WTC11 (cell line): ENCODE measurements around the gene COQ2. TPM values are rescaled to one million over a fixed set of nuclear protein-coding genes. Genes with fewer than 3 reads are reported as not detected.

ENCODE experiments used
- ATAC-seq: fragments of 200-7000 bp; cut with Tn5 transposase; 2 replicates; pipeline ENCODE4 v1.10.0; 2021; ENCODE audit warnings: mild to moderate bottlenecking, moderate library complexity
- CTCF ChIA-PET: fragments of 300-600 bp; sonication (Branson Sonifier 250); formaldehyde crosslinking; loops from one replicate; lab custom pipeline; 2021; ENCODE audit warnings: antibody characterized with exemption; lab: Charles Lee
- POLR2A ChIA-PET: fragments of 350-600 bp; sonication (Branson Sonifier 250); formaldehyde crosslinking; loops from one replicate; lab custom pipeline; 2021; ENCODE audit warnings: antibody characterized with exemption; lab: Charles Lee
- DNase-seq: peaks from one replicate; pipeline ENCODE4 v3.0.0; 2021; ENCODE audit warnings: low spot score
- H3K27ac Mint-ChIP-seq: 2 replicates; pipeline ENCODE4 v1.8.0; 2021; ENCODE audit warnings: mixed read lengths
- H3K27me3 Mint-ChIP-seq: 2 replicates; pipeline ENCODE4 v1.8.0; 2021; ENCODE audit warnings: low read depth, mild to moderate bottlenecking, moderate library complexity, mixed read lengths
- H3K36me3 Mint-ChIP-seq: 2 replicates; pipeline ENCODE4 v1.8.0; 2021; ENCODE audit warnings: mixed read lengths
- H3K4me1 Mint-ChIP-seq: 2 replicates; pipeline ENCODE4 v1.8.0; 2022; ENCODE audit warnings: mixed read lengths
- H3K4me3 Mint-ChIP-seq: 2 replicates; pipeline ENCODE4 v1.8.0; 2021; ENCODE audit warnings: mild to moderate bottlenecking, moderate library complexity, mixed read lengths
- H3K9me3 Mint-ChIP-seq: 2 replicates; pipeline ENCODE4 v1.8.0; 2021; ENCODE audit warnings: mixed read lengths
- AR ChIP-seq: fragments of 250-450 bp; sonication (Bioruptor Pico); IDR thresholded peaks from 2 replicates; pipeline ENCODE4 v1.9.0; 2021; ENCODE audit warnings: mild to moderate bottlenecking
- ATF3 ChIP-seq: sonication (generic); formaldehyde crosslinking; conservative IDR thresholded peaks from 2 replicates; pipeline ENCODE4 v1.8.1; 2022; ENCODE audit warnings: mild to moderate bottlenecking, missing genetic modification reagents
- IRF2 ChIP-seq: sonication (generic); formaldehyde crosslinking; IDR thresholded peaks from 2 replicates; pipeline ENCODE4 v1.8.0; 2022; ENCODE audit warnings: low read depth, missing genetic modification reagents, borderline replicate concordance
- JUN ChIP-seq: sonication (generic); formaldehyde crosslinking; IDR thresholded peaks from 2 replicates; pipeline ENCODE4 v1.8.0; 2023; ENCODE audit warnings: mild to moderate bottlenecking, missing genetic modification reagents
- KAT7 ChIP-seq: sonication (generic); formaldehyde crosslinking; IDR thresholded peaks from 2 replicates; pipeline ENCODE4 v1.8.1; 2023; ENCODE audit warnings: missing genetic modification reagents, mild to moderate bottlenecking, borderline replicate concordance
- MYBL2 ChIP-seq: sonication (generic); formaldehyde crosslinking; IDR thresholded peaks from 2 replicates; pipeline ENCODE4 v1.8.1; 2023; ENCODE audit warnings: mild to moderate bottlenecking, moderate library complexity, missing genetic modification reagents
- NFATC4 ChIP-seq: fragments of 250-450 bp; sonication (Bioruptor Pico); IDR thresholded peaks from 2 replicates; pipeline ENCODE4 v1.9.0; 2021; ENCODE audit warnings: mild to moderate bottlenecking
- NFYB ChIP-seq: sonication (generic); formaldehyde crosslinking; conservative IDR thresholded peaks from 2 replicates; pipeline ENCODE4 v1.8.0; 2022; ENCODE audit warnings: low read depth, missing genetic modification reagents
- NR3C1 ChIP-seq: sonication (generic); formaldehyde crosslinking; conservative IDR thresholded peaks from 2 replicates; pipeline ENCODE4 v1.8.1; 2023; ENCODE audit warnings: low read depth, mild to moderate bottlenecking, missing genetic modification reagents
- PRDM15 ChIP-seq: sonication (generic); formaldehyde crosslinking; IDR thresholded peaks from 2 replicates; pipeline ENCODE4 v1.8.0; 2022; ENCODE audit warnings: missing genetic modification reagents
- PREB ChIP-seq: sonication (generic); formaldehyde crosslinking; IDR thresholded peaks from 2 replicates; pipeline ENCODE4 v1.8.1; 2022; ENCODE audit warnings: mild to moderate bottlenecking, missing genetic modification reagents, moderate library complexity, borderline replicate concordance
- PRRX2 ChIP-seq: fragments of 250-450 bp; sonication (Bioruptor Pico); IDR thresholded peaks from 2 replicates; pipeline ENCODE4 v1.8.0; 2021; ENCODE audit warnings: mild to moderate bottlenecking
- SMAD4 ChIP-seq: sonication (generic); formaldehyde crosslinking; IDR thresholded peaks from 2 replicates; pipeline ENCODE4 v1.8.0; 2022; ENCODE audit warnings: mild to moderate bottlenecking, missing genetic modification reagents
- ZBTB43 ChIP-seq: sonication (generic); formaldehyde crosslinking; IDR thresholded peaks from 2 replicates; pipeline ENCODE4 v1.8.1; 2023; ENCODE audit warnings: mild to moderate bottlenecking, missing genetic modification reagents
- ZNF121 ChIP-seq: sonication (generic); formaldehyde crosslinking; IDR thresholded peaks from 2 replicates; pipeline ENCODE4 v1.8.0; 2023; ENCODE audit warnings: missing genetic modification reagents
- ZNF219 ChIP-seq: sonication (generic); formaldehyde crosslinking; IDR thresholded peaks from 2 replicates; pipeline ENCODE4 v1.8.0; 2023; ENCODE audit warnings: missing genetic modification reagents, mild to moderate bottlenecking, borderline replicate concordance
- ZNF232 ChIP-seq: sonication (generic); formaldehyde crosslinking; IDR thresholded peaks from 2 replicates; pipeline ENCODE4 v1.8.0; 2022; ENCODE audit warnings: mild to moderate bottlenecking, missing genetic modification reagents
- total RNA-seq: library from RNA; stranded (reverse); gene quantifications from 3 replicates; pipeline ENCODE4 v1.2.3, GENCODE V29; 2021
- TF ChIP-seq, protein P1 (sequence below): sonication (generic); formaldehyde crosslinking; IDR thresholded peaks from 2 replicates; pipeline ENCODE4 v1.8.0; 2023; ENCODE audit warnings: missing genetic modification reagents, mild to moderate bottlenecking, borderline replicate concordance
- TF ChIP-seq, protein P2 (sequence below): sonication (generic); formaldehyde crosslinking; IDR thresholded peaks from 2 replicates; pipeline ENCODE4 v1.8.0; 2022; ENCODE audit warnings: mild to moderate bottlenecking, missing genetic modification reagents
- TF ChIP-seq, protein P3 (sequence below): sonication (generic); formaldehyde crosslinking; IDR thresholded peaks from 2 replicates; pipeline ENCODE4 v1.8.1; 2023; ENCODE audit warnings: mild to moderate bottlenecking, missing genetic modification reagents, moderate library complexity
- TF ChIP-seq, protein P4 (sequence below): sonication (generic); formaldehyde crosslinking; IDR thresholded peaks from 2 replicates; pipeline ENCODE4 v1.8.1; 2022; ENCODE audit warnings: missing genetic modification reagents, borderline replicate concordance

COQ2 gene
- total RNA-seq, 1 experiment from 2014 or later, result 21.6 TPM

DNA sequence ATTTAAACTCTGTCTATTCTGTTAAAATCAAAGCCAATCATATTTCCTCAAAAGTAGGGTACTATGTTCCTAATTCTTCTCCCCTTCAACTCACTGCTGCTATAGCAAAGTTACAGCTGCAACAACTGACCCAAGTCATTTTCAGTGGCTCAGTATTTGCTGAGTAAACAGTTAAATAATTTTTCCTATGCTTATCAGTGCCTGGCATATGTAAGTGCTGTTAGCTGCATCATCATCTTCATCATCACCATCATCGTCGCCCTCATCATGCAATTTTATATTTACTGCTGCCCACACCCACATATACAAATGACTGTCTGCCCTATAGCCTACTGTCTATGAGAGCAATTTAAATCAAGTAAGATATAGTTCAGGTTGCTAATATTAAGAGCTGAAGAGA is 21.9 kb downstream of the COQ2 start (continued):
- TF ChIP-seq, protein P1, sequence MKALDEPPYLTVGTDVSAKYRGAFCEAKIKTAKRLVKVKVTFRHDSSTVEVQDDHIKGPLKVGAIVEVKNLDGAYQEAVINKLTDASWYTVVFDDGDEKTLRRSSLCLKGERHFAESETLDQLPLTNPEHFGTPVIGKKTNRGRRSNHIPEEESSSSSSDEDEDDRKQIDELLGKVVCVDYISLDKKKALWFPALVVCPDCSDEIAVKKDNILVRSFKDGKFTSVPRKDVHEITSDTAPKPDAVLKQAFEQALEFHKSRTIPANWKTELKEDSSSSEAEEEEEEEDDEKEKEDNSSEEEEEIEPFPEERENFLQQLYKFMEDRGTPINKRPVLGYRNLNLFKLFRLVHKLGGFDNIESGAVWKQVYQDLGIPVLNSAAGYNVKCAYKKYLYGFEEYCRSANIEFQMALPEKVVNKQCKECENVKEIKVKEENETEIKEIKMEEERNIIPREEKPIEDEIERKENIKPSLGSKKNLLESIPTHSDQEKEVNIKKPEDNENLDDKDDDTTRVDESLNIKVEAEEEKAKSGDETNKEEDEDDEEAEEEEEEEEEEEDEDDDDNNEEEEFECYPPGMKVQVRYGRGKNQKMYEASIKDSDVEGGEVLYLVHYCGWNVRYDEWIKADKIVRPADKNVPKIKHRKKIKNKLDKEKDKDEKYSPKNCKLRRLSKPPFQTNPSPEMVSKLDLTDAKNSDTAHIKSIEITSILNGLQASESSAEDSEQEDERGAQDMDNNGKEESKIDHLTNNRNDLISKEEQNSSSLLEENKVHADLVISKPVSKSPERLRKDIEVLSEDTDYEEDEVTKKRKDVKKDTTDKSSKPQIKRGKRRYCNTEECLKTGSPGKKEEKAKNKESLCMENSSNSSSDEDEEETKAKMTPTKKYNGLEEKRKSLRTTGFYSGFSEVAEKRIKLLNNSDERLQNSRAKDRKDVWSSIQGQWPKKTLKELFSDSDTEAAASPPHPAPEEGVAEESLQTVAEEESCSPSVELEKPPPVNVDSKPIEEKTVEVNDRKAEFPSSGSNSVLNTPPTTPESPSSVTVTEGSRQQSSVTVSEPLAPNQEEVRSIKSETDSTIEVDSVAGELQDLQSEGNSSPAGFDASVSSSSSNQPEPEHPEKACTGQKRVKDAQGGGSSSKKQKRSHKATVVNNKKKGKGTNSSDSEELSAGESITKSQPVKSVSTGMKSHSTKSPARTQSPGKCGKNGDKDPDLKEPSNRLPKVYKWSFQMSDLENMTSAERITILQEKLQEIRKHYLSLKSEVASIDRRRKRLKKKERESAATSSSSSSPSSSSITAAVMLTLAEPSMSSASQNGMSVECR (CRISPR knock-in tag), result no peak
- TF ChIP-seq NFATC4 (CRISPR knock-in tag) (no peak), MYBL2 (CRISPR knock-in tag) (no peak), KAT7 (CRISPR knock-in tag) (no peak), ATF3 (CRISPR knock-in tag) (no peak), PRDM15 (CRISPR knock-in tag) (no peak), JUN (CRISPR knock-in tag) (no peak), IRF2 (no peak), SMAD4 (no peak), NFYB (CRISPR knock-in tag) (no peak), AR (no peak), ZNF232 (CRISPR knock-in tag) (no peak)

DNA sequence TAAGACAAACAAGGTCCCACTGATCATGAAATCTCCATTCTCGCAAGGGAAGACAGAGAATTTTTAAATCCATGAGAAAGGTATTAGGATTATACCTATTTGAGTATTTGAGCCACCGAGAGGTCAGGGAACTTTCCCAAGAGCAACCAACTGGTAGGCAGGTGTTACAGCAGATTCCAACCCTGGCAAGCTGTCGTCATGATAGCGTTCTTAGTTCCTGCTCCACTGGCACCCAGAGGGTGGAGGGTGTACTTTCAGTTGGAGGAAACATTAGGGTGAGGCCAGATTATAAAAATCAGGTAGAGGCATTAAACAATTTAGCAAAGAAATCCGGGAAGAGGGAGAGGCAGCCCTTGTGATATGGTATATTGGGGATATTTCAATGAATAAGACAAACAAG is 23.3 kb downstream of the COQ2 start:
- TF ChIP-seq, protein P2, sequence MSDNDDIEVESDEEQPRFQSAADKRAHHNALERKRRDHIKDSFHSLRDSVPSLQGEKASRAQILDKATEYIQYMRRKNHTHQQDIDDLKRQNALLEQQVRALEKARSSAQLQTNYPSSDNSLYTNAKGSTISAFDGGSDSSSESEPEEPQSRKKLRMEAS (CRISPR knock-in tag), result no peak
- TF ChIP-seq, protein P3, sequence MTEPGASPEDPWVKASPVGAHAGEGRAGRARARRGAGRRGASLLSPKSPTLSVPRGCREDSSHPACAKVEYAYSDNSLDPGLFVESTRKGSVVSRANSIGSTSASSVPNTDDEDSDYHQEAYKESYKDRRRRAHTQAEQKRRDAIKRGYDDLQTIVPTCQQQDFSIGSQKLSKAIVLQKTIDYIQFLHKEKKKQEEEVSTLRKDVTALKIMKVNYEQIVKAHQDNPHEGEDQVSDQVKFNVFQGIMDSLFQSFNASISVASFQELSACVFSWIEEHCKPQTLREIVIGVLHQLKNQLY (CRISPR knock-in tag), result no peak
- TF ChIP-seq NR3C1 (CRISPR knock-in tag), result no peak
- no peak for TF ChIP-seq ZNF219
- no peak for TF ChIP-seq PREB (CRISPR knock-in tag)
- no peak for TF ChIP-seq NFATC4 (CRISPR knock-in tag)
- TF ChIP-seq PRRX2, result no peak
- no peak for TF ChIP-seq ZNF121
- TF ChIP-seq, protein P4, sequence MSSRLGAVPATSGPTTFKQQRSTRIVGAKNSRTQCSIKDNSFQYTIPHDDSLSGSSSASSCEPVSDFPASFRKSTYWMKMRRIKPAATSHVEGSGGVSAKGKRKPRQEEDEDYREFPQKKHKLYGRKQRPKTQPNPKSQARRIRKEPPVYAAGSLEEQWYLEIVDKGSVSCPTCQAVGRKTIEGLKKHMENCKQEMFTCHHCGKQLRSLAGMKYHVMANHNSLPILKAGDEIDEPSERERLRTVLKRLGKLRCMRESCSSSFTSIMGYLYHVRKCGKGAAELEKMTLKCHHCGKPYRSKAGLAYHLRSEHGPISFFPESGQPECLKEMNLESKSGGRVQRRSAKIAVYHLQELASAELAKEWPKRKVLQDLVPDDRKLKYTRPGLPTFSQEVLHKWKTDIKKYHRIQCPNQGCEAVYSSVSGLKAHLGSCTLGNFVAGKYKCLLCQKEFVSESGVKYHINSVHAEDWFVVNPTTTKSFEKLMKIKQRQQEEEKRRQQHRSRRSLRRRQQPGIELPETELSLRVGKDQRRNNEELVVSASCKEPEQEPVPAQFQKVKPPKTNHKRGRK (CRISPR knock-in tag), result no peak
- TF ChIP-seq ZBTB43, result no peak
- Mint-ChIP-seq H3K9me3 (no peaks in the 10 kb centered on the region), H3K4me1 (no peaks in the 10 kb centered on the region), H3K27me3 (no peaks in the 10 kb centered on the region), H3K36me3 (peaks cover 13% of the 10 kb centered on the region), H3K27ac (no peak overlapping the region; the same call in 1 of the 2 replicates), H3K4me3 (no peak overlapping the region)
- ChIA-PET POLR2A (interaction anchor here (1.2 kb wide), 1 partner anchor 23 kb away, joined by 3 read pairs; the partner anchor contains the start of gene COQ2), CTCF (interaction anchor here (0.7 to 1.8 kb wide), 8 partner anchors 19 to 838 kb away, joined by 3 to 10 read pairs (median 4); partner anchors contain the start of gene COPS4)
- ATAC-seq, result no peak
- no peak for DNase-seq
